GM19193 (cell line): Measurements from ENCODE around the gene QKI.

ENCODE experiments used
- POLR2A ChIP-seq: IDR thresholded peaks from 4 replicates; pipeline ENCODE4 v1.6.1; 2011; ENCODE audit not compliant: insufficient read depth, insufficient read length; ENCODE audit errors: extremely low read depth

Gene QKI

DNA sequence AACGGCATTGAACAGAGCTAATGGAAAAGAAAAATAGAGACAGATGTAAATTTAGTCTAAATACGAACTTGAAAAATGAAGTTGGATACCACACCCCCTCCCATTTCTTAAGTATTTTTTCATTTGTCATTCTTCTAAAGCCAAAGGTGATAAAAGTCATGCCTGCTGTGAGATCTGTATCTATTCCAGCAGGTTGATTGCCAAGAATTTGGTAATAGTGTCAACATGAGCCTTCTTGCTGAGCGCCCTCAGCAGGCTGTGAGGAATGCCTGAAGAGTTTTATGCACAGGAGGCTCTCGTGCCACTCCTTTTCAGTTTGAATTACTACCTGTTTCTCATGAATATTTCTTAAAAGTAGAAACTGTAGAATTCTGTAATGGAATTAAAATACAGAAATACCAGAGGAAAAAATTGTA lies 165.4 kb downstream of the QKI start:
- no peak for TF ChIP-seq POLR2A

DNA sequence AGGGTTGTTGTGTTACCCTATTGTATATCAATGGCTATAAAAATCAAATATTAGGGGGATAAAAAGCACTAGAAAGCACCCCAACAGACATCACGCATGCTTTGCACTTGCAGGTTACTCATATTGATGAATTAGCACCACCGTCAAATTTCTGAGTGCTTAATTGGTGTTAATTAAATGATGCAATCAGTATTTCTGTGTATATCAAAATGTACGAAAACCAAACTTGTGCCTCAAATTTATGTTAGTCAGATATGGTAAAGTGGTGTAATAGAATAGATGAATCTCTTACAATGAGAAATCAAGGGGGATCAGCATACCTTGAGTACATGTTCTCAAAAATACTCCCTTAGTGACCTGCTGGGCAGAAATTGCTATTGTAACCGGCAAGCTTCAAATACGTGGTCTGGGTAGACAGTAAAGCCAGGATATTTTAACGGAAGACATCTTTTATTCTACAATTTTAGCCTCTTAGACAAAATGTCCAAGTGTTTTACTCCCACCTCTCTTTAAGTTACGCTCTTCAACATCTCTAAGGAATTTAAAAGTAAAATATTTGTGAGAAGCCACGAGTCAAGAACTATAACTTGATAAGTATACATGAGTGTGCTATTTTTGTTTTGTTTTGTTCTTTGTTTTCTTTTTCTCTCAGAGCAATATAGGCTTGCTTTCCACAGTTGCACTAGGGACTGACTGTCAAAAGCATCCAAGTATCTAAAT lies 166.0 kb downstream of the QKI start:
- TF ChIP-seq POLR2A: no peak

DNA sequence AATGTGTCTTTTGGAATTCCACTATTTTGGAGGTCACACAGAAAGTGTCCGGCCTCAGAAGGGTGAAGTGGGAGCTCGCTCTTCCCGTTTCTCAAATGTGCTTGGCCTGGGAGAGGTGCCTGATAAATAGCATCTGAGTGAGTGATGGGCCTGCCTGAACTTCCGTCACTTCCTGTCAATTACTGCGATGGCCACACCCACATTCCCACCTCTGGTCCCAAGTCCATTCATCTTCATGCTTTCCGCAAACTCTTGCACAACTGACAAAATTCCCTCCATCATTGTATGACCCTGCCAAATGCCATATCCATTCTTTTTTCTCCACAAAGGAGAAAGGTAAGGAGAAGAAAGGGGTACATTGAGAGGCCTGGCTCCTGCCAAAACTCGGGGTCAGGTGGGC lies 169.0 kb downstream of the QKI start:
- no peak for TF ChIP-seq POLR2A

DNA sequence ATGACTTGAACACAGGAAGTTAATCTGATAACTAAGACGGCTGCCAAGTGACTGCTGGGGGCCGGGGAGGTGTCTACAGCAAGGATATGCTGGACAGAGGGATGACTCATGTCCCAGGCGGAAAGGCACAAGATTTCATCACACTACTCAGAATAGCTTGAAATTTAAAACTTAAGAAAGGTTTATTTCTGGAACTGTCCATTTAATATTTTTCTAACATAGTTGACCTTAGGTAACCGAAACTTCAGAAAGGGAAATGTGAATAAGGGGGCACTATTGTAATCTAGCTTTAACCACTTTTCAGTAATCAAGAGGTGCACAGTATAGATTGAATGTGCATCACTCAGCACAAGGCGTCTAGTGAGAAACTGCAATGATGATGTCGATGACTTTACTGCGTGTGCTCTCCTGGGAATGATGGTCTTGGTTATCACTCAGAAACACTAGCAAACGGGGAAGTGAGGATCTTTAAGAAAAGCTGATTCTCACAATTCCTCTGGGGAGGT lies 171.5 kb downstream of the QKI start:
- TF ChIP-seq POLR2A: no peak

DNA sequence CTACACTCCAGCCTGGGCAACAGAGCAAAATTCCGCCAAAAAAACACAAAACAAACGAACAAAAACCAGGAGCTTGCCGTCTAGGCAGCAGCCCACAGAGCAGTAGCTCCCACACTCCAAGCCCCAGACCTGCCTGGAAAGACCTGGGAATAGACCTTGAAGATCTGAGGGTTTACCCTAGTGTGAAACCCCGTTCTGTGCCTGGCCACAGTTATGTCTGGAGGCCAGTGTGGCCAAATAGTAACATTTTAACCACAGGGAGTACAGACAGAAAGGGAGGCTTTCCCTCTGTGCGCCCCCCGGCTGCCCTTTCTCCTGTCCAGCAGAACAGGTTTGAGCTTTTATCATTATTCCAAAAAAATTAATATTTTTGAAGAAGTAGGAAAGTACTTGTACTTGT lies 172.4 kb downstream of the QKI start:
- no peak for TF ChIP-seq POLR2A

DNA sequence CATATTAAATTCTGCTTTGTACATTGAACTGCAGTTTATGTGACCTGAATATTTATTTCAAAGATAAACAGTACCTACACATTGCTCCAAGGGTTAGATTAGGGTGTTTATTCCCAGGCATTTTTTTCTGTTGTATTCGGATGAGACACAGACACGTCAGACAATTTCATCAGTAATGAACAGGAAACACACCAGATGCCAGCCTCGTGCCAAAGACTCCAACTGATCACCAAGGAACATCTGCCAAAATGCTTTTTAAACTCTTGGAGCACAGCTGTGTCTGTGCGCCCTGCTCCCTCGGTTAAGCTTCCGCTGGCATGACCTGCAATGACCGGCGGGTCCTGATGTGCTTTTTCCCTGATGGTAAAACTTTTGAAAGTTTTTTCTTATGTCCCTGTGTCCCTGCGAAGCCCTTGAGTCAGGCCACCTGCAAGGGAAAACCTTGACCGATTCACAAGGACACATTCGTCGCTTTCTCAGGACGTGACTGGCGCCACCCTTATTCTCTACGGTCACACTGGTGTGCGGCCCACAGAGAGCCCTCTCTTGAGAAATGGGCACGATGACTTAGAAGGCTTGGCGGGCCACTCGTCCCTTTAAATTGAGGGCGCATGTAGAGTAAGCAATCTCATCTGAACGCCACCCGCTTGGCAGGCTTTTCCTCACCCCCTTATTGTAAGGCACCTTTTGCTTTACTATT lies 173.9 kb downstream of the QKI start:
- TF ChIP-seq POLR2A: no peak

DNA sequence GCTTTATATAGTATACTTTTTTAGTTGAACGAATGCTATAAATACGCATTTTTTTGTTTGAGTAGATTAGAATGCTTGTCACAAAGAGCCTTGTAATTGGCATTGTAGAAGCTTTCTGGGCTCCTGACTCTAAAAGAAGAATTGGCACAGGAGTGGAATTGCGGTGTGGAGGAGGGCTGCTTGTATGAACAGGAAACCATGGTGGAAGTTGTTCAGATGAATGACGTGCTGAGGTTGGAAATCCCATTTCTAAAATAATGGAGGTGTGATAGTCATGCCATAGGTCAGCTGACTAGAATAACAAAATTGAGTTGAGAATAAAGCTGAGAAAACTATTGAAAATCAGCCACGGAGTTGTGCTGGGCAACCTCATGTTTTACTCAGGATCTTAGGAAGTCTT lies 174.9 kb downstream of the QKI start:
- no peak for TF ChIP-seq POLR2A

DNA sequence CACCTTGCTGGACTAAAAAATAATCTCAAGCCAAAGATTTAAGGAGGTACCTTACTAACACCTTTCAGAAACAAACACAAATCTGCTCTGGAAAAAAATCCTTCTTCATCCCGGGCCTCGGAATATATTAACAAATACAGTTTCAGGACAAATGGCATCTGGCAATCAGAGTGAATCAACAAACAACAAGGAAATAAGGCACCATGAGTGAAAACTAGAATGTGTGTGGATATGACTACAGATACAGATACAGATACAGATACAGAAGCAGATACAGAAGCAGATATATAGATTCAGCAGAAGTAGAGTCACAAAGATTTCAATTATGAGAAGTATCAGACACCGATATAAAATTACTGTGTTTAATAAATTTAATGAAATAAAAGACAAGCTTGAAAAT lies 178.4 kb downstream of the QKI start:
- TF ChIP-seq POLR2A: no peak

DNA sequence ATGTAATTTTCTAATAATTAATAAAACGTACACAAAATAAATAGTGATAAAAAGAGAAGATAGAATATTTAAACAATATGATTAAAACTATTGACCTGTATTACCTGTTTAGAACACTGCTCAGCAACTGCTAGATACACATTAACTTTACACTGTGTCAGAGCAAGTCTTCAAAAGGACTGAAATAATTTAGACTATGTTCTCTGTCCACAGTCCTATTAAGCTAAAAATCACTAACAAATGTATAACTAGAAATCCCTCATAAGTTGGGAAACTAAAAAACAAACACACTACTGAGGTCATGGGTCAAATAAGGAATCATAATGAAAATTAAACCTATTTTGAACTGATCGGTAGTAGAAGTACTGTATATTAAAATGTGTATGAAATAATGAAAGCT lies 181.7 kb downstream of the QKI start:
- TF ChIP-seq POLR2A: no peak

DNA sequence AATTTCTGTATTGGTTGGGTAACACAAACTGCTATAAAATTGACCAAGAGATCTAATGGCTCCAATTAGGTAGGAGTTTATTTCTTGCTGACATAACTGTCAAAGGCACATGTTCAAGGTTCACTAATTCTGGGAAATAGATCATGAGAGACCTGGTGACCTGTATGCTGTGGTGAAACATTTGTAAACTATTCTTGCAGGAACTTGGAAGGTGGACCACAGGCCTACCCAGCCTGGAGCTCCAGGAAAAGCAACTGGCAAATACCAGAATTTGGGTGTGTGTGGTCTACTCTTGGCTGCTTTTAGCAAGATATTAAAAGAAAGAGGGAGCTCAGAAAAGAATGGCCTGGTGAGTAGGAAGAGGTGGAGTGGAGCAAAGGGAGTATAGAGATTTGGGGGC lies 184.6 kb downstream of the QKI start:
- no peak for TF ChIP-seq POLR2A

DNA sequence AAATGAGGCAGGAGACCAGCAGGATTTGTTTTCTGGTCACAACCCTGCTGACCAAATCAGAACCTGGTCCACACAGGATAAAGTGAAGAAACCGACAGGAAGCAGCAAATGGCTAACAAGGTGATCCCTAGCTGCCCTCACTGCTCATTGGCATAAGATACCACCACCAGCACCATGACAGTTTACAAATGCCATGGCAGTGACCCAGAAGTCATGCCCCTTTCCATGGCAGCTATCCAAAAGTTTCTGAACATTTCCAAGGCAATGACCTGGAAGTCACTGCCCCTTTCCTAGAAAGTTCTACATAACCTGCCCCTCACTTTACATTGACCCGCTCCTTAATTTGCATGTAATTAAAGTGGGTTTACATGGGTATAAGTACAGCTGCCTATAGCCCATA lies 185.2 kb downstream of the QKI start:
- no peak for TF ChIP-seq POLR2A

DNA sequence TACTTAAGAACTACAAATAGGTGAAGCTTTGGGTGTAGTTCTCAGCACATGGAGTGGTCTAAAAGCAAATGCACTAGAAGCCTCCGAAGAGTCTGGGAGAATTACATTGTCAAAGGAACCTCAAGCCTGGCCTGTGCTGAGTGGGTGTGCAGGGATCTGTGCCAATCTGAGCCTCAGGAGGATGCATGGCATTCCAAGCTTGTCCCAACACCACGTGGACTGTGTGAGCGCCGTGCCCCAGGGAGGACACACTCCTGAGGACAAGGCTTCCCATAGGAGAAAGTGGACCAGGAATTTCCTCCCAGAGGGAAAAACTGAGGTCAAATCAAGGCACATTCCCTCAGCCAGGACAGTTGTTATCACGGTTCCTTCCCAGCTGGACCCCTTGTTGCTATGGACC lies 185.8 kb downstream of the QKI start:
- no peak for TF ChIP-seq POLR2A

DNA sequence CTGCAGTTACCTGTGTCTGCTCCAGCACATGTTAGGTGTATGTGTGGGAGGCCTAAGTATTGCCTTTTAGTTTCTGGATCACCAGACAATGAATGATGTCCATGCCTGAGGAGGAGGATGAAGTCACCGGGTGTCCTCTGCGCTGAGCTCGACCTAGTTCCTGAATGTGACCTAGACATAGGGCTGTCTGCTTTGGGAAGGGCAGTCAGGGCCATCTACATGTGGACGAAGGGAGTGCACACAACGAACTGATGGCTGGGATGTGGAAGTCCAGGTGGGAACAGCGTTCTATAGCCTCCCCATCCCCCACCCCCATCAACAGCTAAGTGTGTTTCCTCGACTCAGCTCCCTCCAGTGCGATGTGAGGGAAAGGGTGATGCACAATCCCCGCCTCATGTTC lies 186.3 kb downstream of the QKI start:
- no peak for TF ChIP-seq POLR2A

DNA sequence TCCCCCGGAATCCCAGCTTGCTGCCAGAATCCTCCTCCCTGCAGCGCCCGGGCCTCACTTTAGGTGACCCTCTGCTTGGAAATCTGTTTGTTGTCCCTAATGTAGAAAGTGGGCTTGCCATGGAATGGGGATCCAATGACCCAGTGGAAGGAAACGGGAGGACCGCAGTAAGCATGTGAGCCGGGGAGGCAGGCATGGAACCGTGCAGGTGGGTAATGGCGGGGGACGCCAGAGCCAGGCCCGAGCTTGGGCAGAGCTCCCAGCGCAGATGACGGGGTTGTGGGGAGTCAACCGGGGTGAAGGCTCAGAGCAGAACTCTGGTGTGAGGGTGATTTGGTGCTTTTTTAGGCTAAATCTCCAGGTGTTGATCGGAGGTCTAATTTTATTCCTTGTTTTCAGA lies 188.3 kb downstream of the QKI start:
- no peak for TF ChIP-seq POLR2A

DNA sequence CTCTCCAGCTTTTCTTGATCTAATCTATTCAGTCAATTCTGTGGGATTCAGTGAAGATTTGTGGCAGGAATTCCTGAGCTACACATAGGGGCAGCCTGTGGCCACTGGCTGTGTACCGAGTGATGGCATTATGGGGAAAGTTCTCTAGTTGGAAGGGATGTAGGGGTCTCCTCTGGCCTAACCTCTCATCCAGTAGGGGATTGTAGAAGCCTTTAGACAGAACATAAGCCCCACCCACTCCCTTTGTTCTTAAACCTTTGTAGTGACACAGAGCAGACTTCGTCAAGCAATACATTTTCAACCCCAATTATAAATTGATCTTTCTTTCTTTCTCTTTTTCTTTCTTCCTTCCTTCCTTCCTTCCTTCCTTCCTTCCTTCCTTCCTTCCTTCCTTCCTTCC lies 188.9 kb downstream of the QKI start:
- no peak for TF ChIP-seq POLR2A

DNA sequence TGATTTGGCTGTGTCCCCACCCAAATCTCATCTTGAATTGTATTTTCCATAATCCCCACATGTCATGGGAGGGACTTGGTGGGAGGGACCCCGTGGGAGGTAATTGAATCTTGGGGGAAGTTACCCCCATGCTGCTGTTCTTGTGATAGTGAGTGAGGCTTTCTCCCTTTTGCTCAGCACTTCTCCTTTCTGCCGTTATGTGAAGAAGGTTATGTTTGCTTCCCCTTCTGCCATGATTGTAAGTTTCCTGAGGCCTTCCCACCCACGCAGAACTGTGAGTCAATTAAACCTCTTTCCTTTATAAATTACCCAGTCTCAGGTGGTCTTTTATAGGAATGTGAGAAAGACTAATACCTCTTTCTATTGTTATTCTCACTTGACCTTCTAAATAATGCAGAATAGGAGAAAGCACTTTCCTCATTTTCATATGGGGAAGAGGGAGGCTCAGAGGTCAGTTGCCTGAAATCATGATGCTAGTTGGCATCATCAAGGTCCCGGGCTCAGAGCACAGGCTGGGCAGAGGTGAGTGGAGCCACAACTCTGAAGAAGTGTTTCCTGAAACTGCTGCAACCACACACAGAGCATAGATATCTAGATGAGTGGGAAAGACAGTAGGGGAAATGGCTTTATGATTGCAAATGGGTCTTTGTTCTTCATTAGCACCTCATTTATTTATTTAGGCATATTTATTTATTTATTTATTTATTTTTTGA lies 191.0 kb downstream of the QKI start:
- no peak for TF ChIP-seq POLR2A
